ENCODE data around the gene PDZD7. TPM values are rescaled to one million over a fixed set of nuclear protein-coding genes. Genes with fewer than 3 reads are reported as not detected.
"Not testable (repeated sequence)": the region's sequence is repeated elsewhere in the genome, so short reads cannot be mapped to it uniquely, and the experiment has no call there.

Gene PDZD7
- total RNA-seq, 1 experiment from 2014 or later, result 6.1 TPM

- ChIA-PET CTCF (no interaction called here), POLR2A (no interaction called here), RAD21 (ENCODE audit: low non-redundant PET in 1 of 2, low total read pairs in 2 of 2, uncharacterized antibody in 2 of 2, unreplicated experiment in 2 of 2) (no interaction called here)
- H3K79me2 ChIP-seq (ENCODE audit: insufficient read depth, low read length), result no peaks in the 10 kb centered on the region
- TF ChIP-seq ATF3 (IDR thresholded peaks at IDR 0.05), result no peak
- TF ChIP-seq FOSL1 (IDR thresholded peaks at IDR 0.05; ENCODE audit: low read depth), result no peak
- TF ChIP-seq, protein P1, sequence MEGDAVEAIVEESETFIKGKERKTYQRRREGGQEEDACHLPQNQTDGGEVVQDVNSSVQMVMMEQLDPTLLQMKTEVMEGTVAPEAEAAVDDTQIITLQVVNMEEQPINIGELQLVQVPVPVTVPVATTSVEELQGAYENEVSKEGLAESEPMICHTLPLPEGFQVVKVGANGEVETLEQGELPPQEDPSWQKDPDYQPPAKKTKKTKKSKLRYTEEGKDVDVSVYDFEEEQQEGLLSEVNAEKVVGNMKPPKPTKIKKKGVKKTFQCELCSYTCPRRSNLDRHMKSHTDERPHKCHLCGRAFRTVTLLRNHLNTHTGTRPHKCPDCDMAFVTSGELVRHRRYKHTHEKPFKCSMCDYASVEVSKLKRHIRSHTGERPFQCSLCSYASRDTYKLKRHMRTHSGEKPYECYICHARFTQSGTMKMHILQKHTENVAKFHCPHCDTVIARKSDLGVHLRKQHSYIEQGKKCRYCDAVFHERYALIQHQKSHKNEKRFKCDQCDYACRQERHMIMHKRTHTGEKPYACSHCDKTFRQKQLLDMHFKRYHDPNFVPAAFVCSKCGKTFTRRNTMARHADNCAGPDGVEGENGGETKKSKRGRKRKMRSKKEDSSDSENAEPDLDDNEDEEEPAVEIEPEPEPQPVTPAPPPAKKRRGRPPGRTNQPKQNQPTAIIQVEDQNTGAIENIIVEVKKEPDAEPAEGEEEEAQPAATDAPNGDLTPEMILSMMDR (IDR thresholded peaks at IDR 0.05 in 2 of 3, conservative IDR thresholded peaks at IDR 0.05 in 1 of 3; ENCODE audit: borderline replicate concordance in 1 of 3, insufficient read depth in 1 of 3, low read depth in 2 of 3, low read length in 2 of 3), result no peak
- no peak for TF ChIP-seq ELF1 (IDR thresholded peaks at IDR 0.05; ENCODE audit: borderline replicate concordance, low read depth)
- TF ChIP-seq CEBPB (IDR thresholded peaks at IDR 0.05; ENCODE audit: low read depth), result no peak
- TF ChIP-seq JUND (IDR thresholded peaks at IDR 0.05), result no peak
- H3K4me3 ChIP-seq (replicated peaks in 1 of 2; ENCODE audit: low read depth in 1 of 2, low read length in 2 of 2), result no peak overlapping the region
- no peak overlapping the region for H2AFZ ChIP-seq (ENCODE audit: low read depth, low read length, poor library complexity, severe bottlenecking)
- H3K4me1 ChIP-seq (ENCODE audit: control insufficient read depth in 1 of 2, insufficient read depth in 2 of 2, low read length in 2 of 2), result peaks cover 3 to 8% of the 10 kb centered on the region in 2 experiments; a peak in 3 of 4 replicates
- no peaks in the 10 kb centered on the region for H3K9me3 ChIP-seq (ENCODE audit: control insufficient read depth in 1 of 2, insufficient read depth in 1 of 2, low read depth in 1 of 2, low read length in 2 of 2)
- intact Hi-C loops (cut with micrococcal nuclease), result no loop called here
- no peak overlapping the region for H3K9ac ChIP-seq (ENCODE audit: low read length)
- no peaks in the 10 kb centered on the region for H3K9me2 ChIP-seq (ENCODE audit: insufficient read depth)
- DNase-seq (ENCODE audit: low read depth, low spot score) (no peak), ATAC-seq (no peak)
- H4K20me1 ChIP-seq (ENCODE audit: insufficient read depth), result no peaks in the 10 kb centered on the region
- BruUV-seq (replicated peaks), result no TSS peak
- no peaks in the 10 kb centered on the region for H3K27me3 ChIP-seq (ENCODE audit: insufficient read depth, low read length)
- no peak overlapping the region for H3K4me2 ChIP-seq (ENCODE audit: low read length)
- H3K36me3 ChIP-seq (ENCODE audit: control insufficient read depth in 1 of 2, insufficient read depth in 2 of 2, low read length in 2 of 2), result peaks cover 4 to 14% of the 10 kb centered on the region in 2 experiments; a peak in 3 of 4 replicates
- no peak overlapping the region for H3K27ac ChIP-seq (ENCODE audit: low read depth, low read length)
Observed at GRCh38 chr10:100977436-100977835, 53.5 kb downstream of the PDZD7 start.

DNA sequence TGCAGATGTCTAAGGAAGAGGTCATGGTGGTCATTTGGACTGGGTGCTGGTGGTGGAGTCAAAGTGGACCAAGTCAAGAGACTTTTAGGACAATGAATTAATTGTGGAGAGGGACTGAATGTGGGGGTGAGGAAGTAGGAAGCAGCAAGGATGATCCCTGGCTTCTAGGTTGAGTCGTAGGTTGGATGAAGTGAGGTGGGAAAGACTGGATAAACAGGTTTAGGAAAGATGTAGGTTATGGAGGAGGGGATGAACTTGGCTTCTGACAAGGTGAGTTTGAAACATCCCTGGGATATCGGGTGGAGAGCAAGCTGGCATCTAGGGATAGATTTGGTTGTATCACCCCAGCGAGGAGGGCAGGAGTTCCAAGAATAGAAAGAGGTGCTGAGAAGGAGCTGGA lies 54.0 kb downstream of the PDZD7 start:
- no peaks in the 10 kb centered on the region for H3K9me3 ChIP-seq (ENCODE audit: control insufficient read depth in 1 of 2, insufficient read depth in 1 of 2, low read depth in 1 of 2, low read length in 2 of 2)
- TF ChIP-seq CEBPB (IDR thresholded peaks at IDR 0.05; ENCODE audit: low read depth) (no peak), YY1 (IDR thresholded peaks at IDR 0.05; ENCODE audit: extremely low read depth, insufficient replicate concordance, low read depth, low read length) (no peak), EZH2phosphoT487 (IDR thresholded peaks at IDR 0.05; ENCODE audit: borderline replicate concordance) (no peak)
- TF ChIP-seq, protein P1 (IDR thresholded peaks at IDR 0.05 in 2 of 3, conservative IDR thresholded peaks at IDR 0.05 in 1 of 3; ENCODE audit: borderline replicate concordance in 1 of 3, insufficient read depth in 1 of 3, low read depth in 2 of 3, low read length in 2 of 3), result no peak
- POLR2A ChIA-PET, result no interaction called here
- RAD21 ChIA-PET (ENCODE audit: low non-redundant PET in 1 of 2, low total read pairs in 2 of 2, uncharacterized antibody in 2 of 2, unreplicated experiment in 2 of 2), result no interaction called here
- BruUV-seq (replicated peaks), result no TSS peak
- no peak overlapping the region for H3K9ac ChIP-seq (ENCODE audit: low read length)
- peaks cover 4 to 14% of the 10 kb centered on the region in 2 experiments; a peak in 3 of 4 replicates for H3K36me3 ChIP-seq (ENCODE audit: control insufficient read depth in 1 of 2, insufficient read depth in 2 of 2, low read length in 2 of 2)
- ATAC-seq, result no peak
- H3K27ac ChIP-seq (ENCODE audit: low read depth, low read length), result no peak overlapping the region
- no peak overlapping the region for H3K4me3 ChIP-seq (replicated peaks in 1 of 2; ENCODE audit: low read depth in 1 of 2, low read length in 2 of 2)
- no peaks in the 10 kb centered on the region for H3K9me2 ChIP-seq (ENCODE audit: insufficient read depth)
- CTCF ChIA-PET, result no interaction called here
- H3K4me1 ChIP-seq (ENCODE audit: control insufficient read depth in 1 of 2, insufficient read depth in 2 of 2, low read length in 2 of 2), result peaks cover 3 to 8% of the 10 kb centered on the region in 2 experiments; a peak in 3 of 4 replicates
- DNase-seq (ENCODE audit: low read depth, low spot score), result no peak
- H3K79me2 ChIP-seq (ENCODE audit: insufficient read depth, low read length), result no peaks in the 10 kb centered on the region
- H3K27me3 ChIP-seq (ENCODE audit: insufficient read depth, low read length), result no peaks in the 10 kb centered on the region
- intact Hi-C loops (cut with micrococcal nuclease), result no loop called here
- peak overlapping the region; percentile 19; the same call in 1 of the 2 replicates for H3K4me2 ChIP-seq (ENCODE audit: low read length)
- H4K20me1 ChIP-seq (ENCODE audit: insufficient read depth), result no peaks in the 10 kb centered on the region
- H2AFZ ChIP-seq (ENCODE audit: low read depth, low read length, poor library complexity, severe bottlenecking), result no peak overlapping the region

DNA sequence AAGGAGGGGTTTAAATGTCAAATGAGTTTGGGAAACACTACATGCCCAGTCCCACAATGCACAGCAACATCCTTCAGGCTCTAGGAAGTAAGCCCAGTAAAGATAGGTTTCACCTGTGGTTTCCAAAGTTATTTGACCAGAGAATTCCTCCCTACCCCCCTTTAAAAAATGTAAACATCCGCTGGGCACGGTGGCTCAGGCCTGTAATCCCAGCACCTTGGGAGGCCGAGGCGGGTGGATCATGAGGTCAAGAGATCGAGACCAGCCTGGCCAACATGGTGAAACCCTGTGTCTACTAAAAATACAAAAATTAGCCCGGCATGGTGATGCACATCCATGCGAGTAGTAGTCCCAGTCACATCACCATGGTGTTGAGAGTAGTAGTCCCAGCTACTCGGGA lies 55.5 kb downstream of the PDZD7 start:
- H3K9me2 ChIP-seq (ENCODE audit: insufficient read depth); H4K20me1 ChIP-seq (ENCODE audit: insufficient read depth); DNase-seq (ENCODE audit: low read depth, low spot score); CTCF ChIA-PET; ATAC-seq; H3K27ac ChIP-seq (ENCODE audit: low read depth, low read length); RAD21 ChIA-PET (ENCODE audit: low non-redundant PET in 1 of 2, low total read pairs in 2 of 2, uncharacterized antibody in 2 of 2, unreplicated experiment in 2 of 2); BruUV-seq (replicated peaks); H3K9me3 ChIP-seq (ENCODE audit: control insufficient read depth in 1 of 2, insufficient read depth in 1 of 2, low read depth in 1 of 2, low read length in 2 of 2); H3K4me2 ChIP-seq (ENCODE audit: low read length); intact Hi-C loops (cut with micrococcal nuclease); POLR2A ChIA-PET; H2AFZ ChIP-seq (ENCODE audit: low read depth, low read length, poor library complexity, severe bottlenecking); H3K4me3 ChIP-seq (replicated peaks in 1 of 2; ENCODE audit: low read depth in 1 of 2, low read length in 2 of 2); H3K79me2 ChIP-seq (ENCODE audit: insufficient read depth, low read length); H3K27me3 ChIP-seq (ENCODE audit: insufficient read depth, low read length); H3K9ac ChIP-seq (ENCODE audit: low read length): not testable (repeated sequence)
- Histone ChIP-seq H3K36me3 (ENCODE audit: control insufficient read depth in 1 of 2, insufficient read depth in 2 of 2, low read length in 2 of 2) (peaks cover 0 to 13% of the 10 kb centered on the region in 2 experiments; a peak in 2 of 4 replicates), H3K4me1 (ENCODE audit: control insufficient read depth in 1 of 2, insufficient read depth in 2 of 2, low read length in 2 of 2) (peaks cover 10 to 23% of the 10 kb centered on the region in 2 experiments; a peak in 3 of 4 replicates)
